HepG2 (cell line): ENCODE results near the gene MYO16. TPM values are rescaled to one million over a fixed set of nuclear protein-coding genes. Genes with fewer than 3 reads are reported as not detected.
A peak's percentile ranks its signal among the peaks of the same experiment; 100 is the strongest.

Experiments
- ATAC-seq: fragments of 200-7000 bp; cut with Tn5 transposase; 3 replicates; pipeline ENCODE4 v1.9.1; 2020; ENCODE audit warnings: mild to moderate bottlenecking, moderate library complexity
- BruUV-seq: library from RNA; stranded (reverse); fragments of 400-500 nt; replicated peaks from 2 replicates; lab custom pipeline; 2021; lab: Mats Ljungman, UMichigan
- CTCF ChIA-PET: fragments of 300-600 bp; formaldehyde crosslinking; extraction: SDS; loops from one replicate; lab custom pipeline; 2021; ENCODE audit warnings: low total read pairs, inconsistent platforms, low intra/inter-chr PET ratio; lab: Yijun Ruan, JAX
- POLR2A ChIA-PET: fragments of 350-600 bp; sonication (Branson Sonifier 250); formaldehyde crosslinking; loops from one replicate; lab custom pipeline; 2020; ENCODE audit warnings: antibody characterized with exemption, inconsistent platforms; lab: Yijun Ruan, JAX
- DNase-seq: peaks from one replicate; pipeline ENCODE4 v3.0.0-alpha.2; 2015; ENCODE audit warnings: low spot score
- FAIRE-seq: peaks from 3 replicates; lab custom pipeline; 2011; peaks lifted over from hg19 to GRCh38; lab: Jason Lieb, UNC
- H2AFZ ChIP-seq: one replicate; pipeline ENCODE4 v1.6.1; 2011; ENCODE audit warnings: low read length, inconsistent platforms
- H3K27ac ChIP-seq: fragments of 300-600 bp; 3 replicates; pipeline ENCODE4 v1.8.0; 2011; ENCODE audit warnings: mixed run types, mild to moderate bottlenecking, mixed read lengths, low read length, inconsistent platforms; ENCODE audit not compliant: insufficient read depth; ENCODE audit errors: extremely low read length
- H3K27me3 ChIP-seq, 2 experiments: fragments of 200-600 bp in 1 of 2; 2 replicates in 1 of 2; 3 replicates in 1 of 2; pipeline versions ENCODE4 v1.6.0 to v1.8.0; 2011; ENCODE audit warnings: low read length in 2 of 2, mild to moderate bottlenecking in 2 of 2, moderate library complexity in 2 of 2, inconsistent platforms in 1 of 2; ENCODE audit not compliant: insufficient read depth in 2 of 2, control insufficient read depth in 1 of 2
- H3K36me3 ChIP-seq, 2 experiments: fragments of 200-600 bp in 1 of 2; replicated peaks in 1 of 2; 2 replicates in 1 of 2; 3 replicates in 1 of 2; pipeline versions ENCODE4 v1.5.1 to v1.8.0; 2011; ENCODE audit warnings: low read length in 2 of 2, inconsistent platforms in 1 of 2; ENCODE audit not compliant: insufficient read depth in 2 of 2, control insufficient read depth in 1 of 2
- H3K4me1 ChIP-seq: 2 replicates; pipeline ENCODE4 v1.5.1; 2012; ENCODE audit warnings: low read length, inconsistent platforms; ENCODE audit not compliant: insufficient read depth
- H3K4me2 ChIP-seq: 2 replicates; pipeline ENCODE4 v1.6.0; 2011; ENCODE audit warnings: low read depth, low read length, inconsistent platforms
- H3K4me3 ChIP-seq, 3 experiments: fragments of 200-600 bp in 1 of 3; sonication (generic), shearing (Covaris generic) in 1 of 3; replicated peaks in 1 of 3; 2 replicates each; pipeline ENCODE4 v1.5.1; 2011 to 2016; ENCODE audit warnings: low read length in 3 of 3, inconsistent platforms in 2 of 3, low read depth in 2 of 3, mild to moderate bottlenecking in 2 of 3, control low read depth in 1 of 3, mixed read lengths in 1 of 3; ENCODE audit not compliant: insufficient read depth in 1 of 3
- H3K79me2 ChIP-seq: one replicate; pipeline ENCODE4 v1.6.1; 2011; ENCODE audit warnings: low read length, inconsistent platforms; ENCODE audit not compliant: insufficient read depth
- H3K9ac ChIP-seq: 2 replicates; pipeline ENCODE4 v1.6.0; 2011; ENCODE audit warnings: mild to moderate bottlenecking, low read depth, low read length, inconsistent platforms; ENCODE audit not compliant: insufficient read depth
- H3K9me3 ChIP-seq: 2 replicates; pipeline ENCODE4 v1.5.1; 2012; ENCODE audit warnings: mild to moderate bottlenecking, low read length
- H4K20me1 ChIP-seq: 2 replicates; pipeline ENCODE4 v1.6.0; 2011; ENCODE audit warnings: inconsistent platforms, mild to moderate bottlenecking, low read length, moderate library complexity; ENCODE audit not compliant: insufficient read depth
- CEBPG ChIP-seq: IDR thresholded peaks from 2 replicates; pipeline ENCODE4 v1.6.1; 2016
- CSRNP2 ChIP-seq: sonication (generic); formaldehyde crosslinking; conservative IDR thresholded peaks from 2 replicates; pipeline ENCODE4 v1.8.0; 2022; ENCODE audit warnings: low read depth, missing genetic modification reagents
- ESRRA ChIP-seq: sonication (generic); formaldehyde crosslinking; IDR thresholded peaks from 2 replicates; pipeline ENCODE4 v1.5.1; 2020; ENCODE audit warnings: mild to moderate bottlenecking, low read depth, missing genetic modification reagents
- HNRNPUL1 ChIP-seq: fragments of 200-400 bp; formaldehyde crosslinking; IDR thresholded peaks from 2 replicates; pipeline ENCODE4 v1.6.1; 2017; ENCODE audit warnings: low read depth, mild to moderate bottlenecking, low read length, moderate library complexity
- IRF1 ChIP-seq: sonication (generic); formaldehyde crosslinking; IDR thresholded peaks from 2 replicates; pipeline ENCODE4 v1.4.0; 2020; ENCODE audit warnings: low read depth, mild to moderate bottlenecking, missing genetic modification reagents
- MLX ChIP-seq: IDR thresholded peaks from 2 replicates; pipeline ENCODE4 v1.6.1; 2016
- NR2F2 ChIP-seq: IDR thresholded peaks from 2 replicates; pipeline ENCODE4 v1.6.1; 2012; ENCODE audit warnings: low read depth, inconsistent platforms, borderline replicate concordance
- PCBP1 ChIP-seq: fragments of 200-400 bp; formaldehyde crosslinking; IDR thresholded peaks from 2 replicates; pipeline ENCODE4 v1.6.1; 2017; ENCODE audit warnings: mild to moderate bottlenecking, low read depth, low read length, borderline replicate concordance
- SKIL ChIP-seq: sonication (generic); formaldehyde crosslinking; IDR thresholded peaks from 2 replicates; pipeline ENCODE4 v1.8.0; 2022; ENCODE audit warnings: missing genetic modification reagents, mild to moderate bottlenecking, moderate library complexity, borderline replicate concordance
- SMYD3 ChIP-seq: sonication (generic); formaldehyde crosslinking; IDR thresholded peaks from 2 replicates; pipeline ENCODE4 v1.8.1; 2023; ENCODE audit warnings: mild to moderate bottlenecking, missing genetic modification reagents
- SPEN ChIP-seq: sonication (generic); formaldehyde crosslinking; IDR thresholded peaks from 2 replicates; pipeline ENCODE4 v1.5.1; 2020; ENCODE audit warnings: low read depth, mild to moderate bottlenecking, missing genetic modification reagents
- ZFP41 ChIP-seq: sonication (generic); formaldehyde crosslinking; IDR thresholded peaks from 2 replicates; pipeline ENCODE4 v1.4.0; 2020; ENCODE audit warnings: mild to moderate bottlenecking, missing genetic modification reagents, borderline replicate concordance
- ZNF280B ChIP-seq: sonication (generic); formaldehyde crosslinking; IDR thresholded peaks from 2 replicates; pipeline ENCODE4 v1.5.0; 2020; ENCODE audit warnings: missing genetic modification reagents, mild to moderate bottlenecking, borderline replicate concordance
- ZNF570 ChIP-seq: sonication (generic); formaldehyde crosslinking; IDR thresholded peaks from 2 replicates; pipeline ENCODE4 v1.4.0; 2020; ENCODE audit warnings: mild to moderate bottlenecking, missing genetic modification reagents, borderline replicate concordance
- ZNF770 ChIP-seq: sonication (generic); formaldehyde crosslinking; IDR thresholded peaks from 2 replicates; pipeline ENCODE4 v1.5.0; 2020; ENCODE audit warnings: mild to moderate bottlenecking, missing genetic modification reagents
- ZNF850 ChIP-seq: sonication (generic); formaldehyde crosslinking; conservative IDR thresholded peaks from 2 replicates; pipeline ENCODE4 v1.9.0; 2021; ENCODE audit warnings: mild to moderate bottlenecking, missing genetic modification reagents
- WGBS: methylation state at CpG from one replicate; pipeline ENCODE4 v1.1.6; 2017; ENCODE audit warnings: low lambda C conversion rate; 5-methylcytosine and 5-hydroxymethylcytosine counted together
- in situ Hi-C: cut with HindIII; loops from 2 replicates; pipeline ENCODE4 v1.10.0; 2017; ENCODE audit warnings: low pct_unique_long_range_greater_than_20kb; ENCODE audit not compliant: extremely low pct_ligation_motif_present
- intact Hi-C: fragments of 100-400 bp; cut with micrococcal nuclease; formaldehyde crosslinking; loops from one replicate; pipeline ENCODE4 v1.10.0; 2022; ENCODE audit not compliant: unreplicated experiment
- polyA plus RNA-seq, 8 experiments: library from polyadenylated mRNA; depleted of rRNA in 3 of 8; stranded (reverse) in 7 of 8; unstranded in 1 of 8; fragments of >200 nt; fragmentation: Illumina TruSeq in 4 of 8; extraction: Trizol in 4 of 8; gene quantifications; 2 replicates each; pipeline versions ENCODE4 v1.2.1 to v1.2.3, GENCODE V29; 2011 to 2016; ENCODE audit warnings: low read depth in 4 of 8, missing spikeins in 1 of 8, mixed read lengths in 1 of 8; ENCODE audit not compliant: insufficient read depth in 1 of 8
- total RNA-seq, 5 experiments: library from RNA; depleted of rRNA; stranded (reverse); fragments of >200 nt; fragmentation: Illumina TruSeq; extraction: Trizol; gene quantifications; 2 replicates each; pipeline ENCODE4 v1.2.3, GENCODE V29; 2016; ENCODE audit warnings: low read depth in 1 of 5

Gene MYO16
- total and polyA plus RNA-seq, 2 of the 13 experiments (the other 11 are each of a cell fraction or from before 2014, with no cell fraction given), result not detected

GRCh38 chr13:109207622-109208021 lies 578.2 kb downstream of the MYO16 start:
- POLR2A ChIA-PET, result no interaction called here
- Histone ChIP-seq H3K4me2 (no peak overlapping the region), H3K4me1 (no peaks in the 10 kb centered on the region), H3K36me3 (no peaks in the 10 kb centered on the region), H3K9me3 (no peaks in the 10 kb centered on the region; the same call in 1 of the 2 replicates), H3K9ac (no peak overlapping the region), H4K20me1 (no peaks in the 10 kb centered on the region), H3K4me3 (no peak overlapping the region), H3K27ac (no peak overlapping the region), H3K79me2 (no peaks in the 10 kb centered on the region), H2AFZ (no peak overlapping the region), H3K27me3 (no peaks in the 10 kb centered on the region)
- CTCF ChIA-PET, result no interaction called here
- DNase-seq, result no peak
- in situ Hi-C loops (no loop called here), intact Hi-C loops (no loop called here)
- FAIRE-seq, result no peak
- peak; percentile 48; the same call in 1 of the 3 replicates for ATAC-seq
- BruUV-seq, result no TSS peak
- 64% methylated on average over 12 of the region's 12 CpGs for WGBS
- no peak for TF ChIP-seq ZFP41 (CRISPR knock-in tag)
- no peak for TF ChIP-seq PCBP1
- TF ChIP-seq ZNF850 (CRISPR knock-in tag), result no peak
- no peak for TF ChIP-seq ZNF280B (CRISPR knock-in tag)
- no peak for TF ChIP-seq CEBPG (CRISPR knock-in tag)
- TF ChIP-seq HNRNPUL1, result no peak
- no peak for TF ChIP-seq CSRNP2 (CRISPR knock-in tag)
- no peak for TF ChIP-seq ESRRA (CRISPR knock-in tag)
- no peak for TF ChIP-seq IRF1 (CRISPR knock-in tag)
- no peak for TF ChIP-seq ZNF770
- no peak for TF ChIP-seq SPEN (CRISPR knock-in tag)
- TF ChIP-seq NR2F2, result no peak
- TF ChIP-seq MLX (CRISPR knock-in tag), result no peak
- TF ChIP-seq SMYD3 (CRISPR knock-in tag), result no peak
- no peak for TF ChIP-seq ZNF570 (CRISPR knock-in tag)
- no peak for TF ChIP-seq SKIL (CRISPR knock-in tag)
